Activated CD8-positive, alpha-beta memory T cell treated with anti-CD3 and anti-CD28 coated beads, Interleukin-2, amount 50 U/mL, for 4 hours (primary cell): ENCODE data around the gene VPS4A.
"Not testable (repeated sequence)": the region's sequence is repeated elsewhere in the genome, so short reads cannot be mapped to it uniquely, and the experiment has no call there.

Experiments
- DNase-seq: peaks from one replicate; pipeline ENCODE4 v3.0.0-alpha.2; 2020

VPS4A gene

GRCh38 chr16:69310653-69311532 lies at the start of gene VPS4A:
Gene VPS4A (plus strand): TSS chr16:69311350. CDS start chr16:69311512, 162 bp downstream.
- DNase-seq, result peak; percentile 98

- DNase-seq, result no peak
Observed at GRCh38 chr16:69266334-69267063, 44.7 kb upstream of the VPS4A start.

- no peak for DNase-seq
Observed at GRCh38 chr16:69267633-69268032, 43.5 kb upstream of the VPS4A start.

GRCh38 chr16:69270395-69270794 lies 40.8 kb upstream of the VPS4A start:
- DNase-seq, result no peak

GRCh38 chr16:69270831-69271230 lies 40.3 kb upstream of the VPS4A start:
- no peak for DNase-seq

- no peak for DNase-seq
Observed at GRCh38 chr16:69273009-69273408, 38.1 kb upstream of the VPS4A start.

- DNase-seq, result no peak
Observed at GRCh38 chr16:69274699-69275235, 36.4 kb upstream of the VPS4A start.

- DNase-seq, result no peak
Observed at GRCh38 chr16:69276148-69277115, 34.7 kb upstream of the VPS4A start.

- DNase-seq, result no peak
Observed at GRCh38 chr16:69277413-69277812, 33.7 kb upstream of the VPS4A start.

- DNase-seq, result no peak
Observed at GRCh38 chr16:69283851-69284250, 27.3 kb upstream of the VPS4A start.

- DNase-seq, result no peak
Observed at GRCh38 chr16:69285240-69285639, 25.9 kb upstream of the VPS4A start.

- DNase-seq, result peak; percentile 29
Observed at GRCh38 chr16:69286941-69287713, 24.0 kb upstream of the VPS4A start.

GRCh38 chr16:69291657-69292056 lies 19.5 kb upstream of the VPS4A start:
- not testable (repeated sequence) for DNase-seq

GRCh38 chr16:69293401-69293800 lies 17.7 kb upstream of the VPS4A start:
- DNase-seq, result no peak

- no peak for DNase-seq
Observed at GRCh38 chr16:69294051-69294450, 17.1 kb upstream of the VPS4A start.

GRCh38 chr16:69296771-69297170 lies 14.4 kb upstream of the VPS4A start:
- DNase-seq, result not testable (repeated sequence)

- no peak for DNase-seq
Observed at GRCh38 chr16:69298261-69298660, 12.9 kb upstream of the VPS4A start.

- DNase-seq, result no peak
Observed at GRCh38 chr16:69301187-69301586, 10.0 kb upstream of the VPS4A start.

- DNase-seq, result no peak
Observed at GRCh38 chr16:69301861-69302260, 9.3 kb upstream of the VPS4A start.

GRCh38 chr16:69302301-69302700 lies 8.8 kb upstream of the VPS4A start:
- no peak for DNase-seq

GRCh38 chr16:69306031-69306430 lies 5.1 kb upstream of the VPS4A start:
- DNase-seq, result no peak

- no peak for DNase-seq
Observed at GRCh38 chr16:69307091-69307490, 4.1 kb upstream of the VPS4A start.
